Tongue (tissue), 2 donors: ENCODE results near the gene WDFY1. TPM values are rescaled to one million over a fixed set of nuclear protein-coding genes. Genes with fewer than 3 reads are reported as not detected.

Experiments used
- DNase-seq: peaks from one replicate; pipeline ENCODE4 v3.0.0-alpha.2; 2015
- total RNA-seq: library from RNA; depleted of rRNA; stranded (reverse); fragments of >200 nt; gene quantifications from one replicate; pipeline ENCODE4 v1.2.3, GENCODE V29; 2014

Gene WDFY1
- total RNA-seq, 1 donor from 2014 or later = 58.8 TPM

DNA sequence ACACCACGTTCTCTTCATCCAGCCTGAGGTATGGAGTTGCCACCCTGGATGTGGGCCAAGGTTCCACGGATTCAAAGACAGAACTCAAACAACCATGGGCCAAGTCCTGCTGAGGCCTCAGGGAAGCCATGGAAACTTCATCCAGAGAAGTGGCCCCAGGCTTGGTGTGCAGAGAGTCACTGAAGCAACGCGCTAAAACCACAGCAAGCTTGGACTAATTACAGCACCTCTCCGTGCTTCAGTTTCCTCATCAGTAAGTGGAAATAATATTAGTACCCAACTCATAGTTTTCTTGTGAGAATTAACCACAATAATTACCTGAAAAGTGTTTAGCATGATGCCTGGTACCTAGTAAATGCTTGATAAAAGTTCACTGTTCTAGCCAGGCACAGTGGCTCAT, 88.6 kb downstream of the WDFY1 start:
- no peak for DNase-seq

DNA sequence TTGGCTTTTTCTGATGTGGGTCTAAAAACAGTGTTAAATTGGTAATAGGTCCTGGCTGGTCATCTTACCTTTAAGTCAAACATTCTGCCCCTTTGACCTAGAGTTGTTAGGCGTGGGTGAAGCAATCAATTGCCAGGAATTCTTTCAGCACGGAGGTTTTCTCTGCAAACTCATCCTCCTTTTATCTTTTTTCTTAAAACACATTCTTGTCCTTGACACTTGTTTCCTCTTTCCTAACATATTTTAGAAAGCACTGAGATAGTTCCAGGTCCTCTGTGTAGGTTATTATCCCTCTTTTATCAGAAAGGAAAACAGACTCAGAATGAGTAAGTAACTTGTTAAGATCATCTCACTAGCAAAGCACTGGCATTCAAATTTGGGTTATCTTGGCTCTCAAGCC, 89.1 kb downstream of the WDFY1 start:
- DNase-seq = no peak

DNA sequence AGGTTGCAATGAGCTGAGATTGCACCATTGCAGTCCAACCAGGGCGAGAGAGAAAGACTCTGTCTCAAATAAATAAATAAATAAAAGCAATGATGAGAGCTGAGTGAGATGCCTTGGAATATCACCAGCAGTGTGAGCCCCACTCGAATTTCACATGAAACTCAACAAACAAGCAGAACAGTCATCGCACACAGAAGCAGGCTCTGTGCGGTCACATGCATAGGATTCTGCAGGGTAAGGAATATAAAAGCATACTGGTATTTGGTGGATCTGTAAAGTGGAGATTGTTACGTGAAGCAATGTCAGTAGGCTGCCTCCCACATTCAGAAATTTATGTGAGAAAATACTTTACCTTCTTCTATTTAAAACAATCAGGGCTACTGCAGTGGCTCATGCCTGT, 89.7 kb downstream of the WDFY1 start:
- no peak for DNase-seq

DNA sequence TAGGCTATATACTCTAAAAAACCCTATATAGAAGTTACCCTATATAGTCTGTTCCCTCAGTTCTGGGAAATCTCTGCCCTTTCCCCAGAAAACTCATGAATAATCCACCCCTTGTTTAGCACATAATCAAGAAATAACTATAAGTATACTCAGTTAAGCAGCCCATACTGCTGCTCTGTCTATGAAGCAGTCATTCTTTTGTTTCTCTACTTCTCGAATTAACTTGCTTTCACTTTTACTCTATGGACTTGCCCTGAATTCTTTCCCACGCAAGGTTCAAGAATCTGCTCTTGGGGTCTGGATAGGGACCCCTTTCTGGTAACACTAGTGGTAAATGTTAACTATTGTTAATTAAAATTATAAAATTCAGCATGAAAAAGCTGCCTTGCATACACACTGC, 90.4 kb downstream of the WDFY1 start:
- no peak for DNase-seq

DNA sequence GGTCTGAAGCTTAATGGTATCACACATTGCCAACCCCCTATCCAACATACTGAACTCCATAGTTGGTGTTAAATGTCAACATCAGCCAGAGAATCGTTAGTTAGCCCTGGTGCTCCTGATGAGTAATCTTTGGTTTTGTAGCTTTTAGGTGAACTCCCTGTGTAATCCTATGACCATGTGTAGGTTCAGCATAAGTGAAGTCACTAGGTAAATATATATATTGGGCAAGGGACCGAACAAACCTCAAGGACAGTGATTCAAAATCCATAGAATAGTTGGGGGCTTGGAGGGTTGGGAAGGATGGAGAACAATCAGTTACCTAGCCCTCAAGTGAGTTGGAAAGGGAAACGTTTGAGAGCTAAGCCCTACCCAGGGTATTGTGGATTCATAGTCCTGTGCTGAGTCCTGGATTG, 91.7 kb downstream of the WDFY1 start:
- DNase-seq = no peak

DNA sequence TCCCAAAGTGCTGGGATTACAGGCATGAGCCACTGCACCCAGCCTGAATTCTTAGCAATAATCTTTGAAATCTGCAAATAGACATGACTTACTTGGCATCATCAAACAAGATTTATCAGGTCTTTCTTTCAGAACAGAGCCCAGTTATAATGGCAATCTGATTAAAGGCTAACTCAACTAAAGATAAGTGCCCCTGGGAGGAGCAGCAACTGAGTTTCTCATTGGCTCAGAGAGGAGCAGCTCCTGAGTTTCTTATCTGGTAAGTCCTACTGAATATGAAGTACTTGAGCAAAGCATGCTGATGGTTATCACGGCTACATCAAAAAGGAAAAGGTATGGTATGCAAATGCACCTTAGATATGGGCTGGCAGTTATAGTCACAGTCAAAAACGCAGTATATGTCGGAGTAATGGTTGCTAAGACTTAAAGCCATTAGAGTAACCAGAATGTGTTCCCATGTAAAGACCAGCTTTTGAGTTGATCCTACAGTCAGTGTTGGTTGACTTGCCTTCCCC, 92.8 kb downstream of the WDFY1 start:
- no peak for DNase-seq

- DNase-seq = no peak
Observed at GRCh38 chr2:223847410-223847809, 97.7 kb downstream of the WDFY1 start.

DNA sequence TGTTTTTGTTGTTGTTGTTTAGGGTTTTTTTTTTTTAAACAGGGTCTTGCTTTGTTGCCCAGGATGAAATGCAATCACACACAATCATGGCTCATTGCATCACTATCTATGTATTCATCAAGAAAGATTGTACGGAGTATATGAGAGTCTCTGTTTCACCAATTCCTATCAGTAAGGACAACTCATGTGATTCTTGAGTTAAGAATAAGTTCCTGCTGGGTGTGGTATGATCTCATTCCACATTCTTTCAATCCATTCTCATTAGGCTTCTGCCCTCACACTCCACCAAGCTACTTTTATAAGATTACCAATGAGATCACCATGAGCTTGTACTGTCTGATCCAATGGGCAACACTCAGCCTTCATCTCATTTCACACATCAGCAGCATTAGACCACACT, 98.6 kb downstream of the WDFY1 start:
- no peak for DNase-seq

DNA sequence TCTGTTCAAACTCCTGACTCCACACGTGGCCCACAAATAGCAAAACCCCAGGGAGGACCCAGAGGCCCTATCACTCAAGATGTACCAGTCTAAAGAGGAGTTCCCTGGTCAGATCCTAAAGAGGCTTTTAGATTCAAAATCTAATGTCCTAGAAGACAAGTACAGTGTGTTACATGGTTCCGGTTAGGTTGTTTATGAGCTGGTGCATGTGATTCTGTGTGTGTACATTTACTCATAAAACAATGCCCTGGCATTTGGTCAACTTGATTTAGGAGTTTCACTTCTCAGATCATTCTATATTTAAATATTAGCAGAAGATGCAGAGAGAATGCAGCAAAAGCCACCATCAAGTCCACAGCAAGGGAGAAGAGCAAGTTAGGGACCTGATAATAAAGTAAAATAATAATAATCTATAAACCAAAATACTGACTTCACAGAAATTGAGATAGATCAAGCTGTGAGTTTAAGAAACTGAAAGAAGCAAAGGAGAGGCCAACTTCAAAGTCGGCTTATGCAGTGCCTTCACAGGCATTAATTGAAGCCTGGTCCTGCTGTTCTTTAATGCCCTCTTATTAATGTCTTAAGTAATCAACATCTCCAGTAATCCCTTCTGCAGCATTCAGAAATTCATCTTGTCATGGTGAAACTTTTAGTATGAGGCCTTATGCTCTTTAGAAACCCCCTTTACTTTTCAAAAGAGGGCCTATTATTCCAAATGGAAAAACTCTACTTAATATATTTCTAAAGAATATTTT, 103.5 kb downstream of the WDFY1 start:
- DNase-seq = no peak

DNA sequence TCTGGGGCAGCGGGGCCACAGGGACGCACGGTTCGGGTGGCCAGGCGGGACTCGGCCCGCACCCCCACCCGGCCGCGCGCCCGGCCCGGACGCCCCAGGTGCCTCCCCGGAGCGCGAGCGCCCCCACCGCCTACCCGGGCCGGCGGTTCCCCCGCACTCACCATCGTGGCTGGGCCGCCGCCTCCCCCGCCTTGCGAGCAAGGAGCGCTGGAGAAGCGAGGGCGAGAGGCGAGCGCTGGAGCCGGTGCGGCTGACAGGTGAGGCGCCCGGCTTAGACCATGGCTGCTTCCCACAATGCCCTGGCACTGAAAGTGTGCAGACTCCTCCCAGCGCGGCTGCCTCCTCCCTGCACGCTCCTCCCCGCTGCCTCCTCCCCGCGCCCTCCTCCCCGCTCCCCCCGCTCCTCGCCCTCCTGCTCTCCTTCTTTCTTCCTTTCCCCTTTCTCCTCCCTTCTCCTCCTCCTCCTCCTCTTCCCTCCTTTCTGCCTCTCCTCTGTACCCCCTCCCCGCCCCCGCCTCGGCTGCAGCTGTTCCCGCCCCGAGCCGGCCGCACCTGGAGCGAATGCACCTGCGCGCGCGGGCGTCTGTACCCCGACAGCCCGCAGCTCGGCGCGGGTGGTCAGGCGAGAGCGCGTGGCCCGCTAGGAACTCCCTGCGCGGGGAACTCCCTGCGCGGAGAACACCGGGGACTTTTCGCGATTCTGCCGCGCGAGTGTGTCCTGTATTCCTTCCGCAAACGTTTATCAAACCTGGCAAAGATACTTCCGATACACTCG, 107.7 kb downstream of the WDFY1 start, which contains the start of gene AP1S3:
AP1S3 (minus strand) TSS at position 296 of the 775 bp plus-strand sequence; CDS start at position 164, 132 bp downstream.
- DNase-seq = peak; percentile 73

DNA sequence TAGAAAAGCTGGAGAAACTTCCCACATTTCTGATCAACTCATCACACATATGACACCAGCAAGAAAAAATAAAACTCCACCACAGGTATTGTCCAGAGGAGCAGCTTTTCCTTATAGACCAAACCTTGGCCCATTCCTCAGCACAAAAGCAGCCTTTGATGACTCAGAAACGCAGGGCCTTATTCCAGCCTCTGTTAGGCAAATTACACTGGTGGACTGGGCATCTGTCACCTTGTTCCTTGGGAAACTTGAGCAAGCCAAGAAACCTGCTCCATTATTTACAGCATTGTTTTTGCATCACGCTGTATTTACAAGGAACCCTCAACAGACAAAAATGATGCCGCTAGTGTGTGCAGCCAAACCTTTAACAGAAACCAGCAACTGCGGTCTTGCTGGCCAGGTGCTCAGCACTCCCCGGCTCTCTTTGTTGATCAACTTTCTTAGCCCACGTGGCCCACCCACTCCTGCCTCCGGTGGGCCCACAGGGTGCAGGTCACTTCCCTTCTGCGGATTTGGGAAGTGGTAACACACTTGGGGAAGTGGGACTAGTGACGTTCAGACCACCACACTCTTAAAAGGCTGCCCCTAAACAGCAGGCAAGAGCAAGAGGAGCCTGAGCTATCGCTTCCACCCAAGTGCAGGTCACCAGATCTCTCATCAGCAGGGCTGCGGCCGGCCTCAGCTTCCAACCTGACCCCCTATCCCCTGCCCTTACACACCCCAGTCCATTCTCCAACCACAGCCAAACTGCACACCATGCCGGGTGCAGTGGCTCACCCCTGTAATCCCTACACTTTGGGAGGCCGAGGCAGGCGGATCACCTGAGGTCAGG, 109.2 kb downstream of the WDFY1 start:
- no peak for DNase-seq

- no peak for DNase-seq
Observed at GRCh38 chr2:223834431-223834830, 110.7 kb downstream of the WDFY1 start.

GRCh38 chr2:223832241-223832903, 112.8 kb downstream of the WDFY1 start:
- DNase-seq = no peak

GRCh38 chr2:223829128-223829527, 116.0 kb downstream of the WDFY1 start:
- DNase-seq = no peak

DNA sequence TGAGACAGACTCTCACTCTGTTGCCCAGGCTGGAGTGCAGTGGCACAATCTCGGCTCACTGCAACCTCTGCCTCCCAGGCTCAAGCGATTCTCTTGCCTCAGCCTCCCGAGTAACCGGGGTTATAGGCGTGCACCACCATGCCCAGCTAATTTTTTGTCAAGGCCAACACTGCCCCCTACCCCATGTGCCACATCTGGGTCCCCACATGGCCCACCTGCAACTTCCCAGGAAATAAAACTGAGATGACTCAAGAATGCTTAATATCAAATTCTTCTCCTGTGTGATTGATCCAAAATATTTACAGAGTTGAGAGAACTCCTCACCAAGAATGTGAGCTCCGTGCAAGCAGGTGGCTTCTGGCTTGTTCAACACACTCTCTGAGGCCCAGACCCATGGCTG, 116.8 kb downstream of the WDFY1 start:
- no peak for DNase-seq

DNA sequence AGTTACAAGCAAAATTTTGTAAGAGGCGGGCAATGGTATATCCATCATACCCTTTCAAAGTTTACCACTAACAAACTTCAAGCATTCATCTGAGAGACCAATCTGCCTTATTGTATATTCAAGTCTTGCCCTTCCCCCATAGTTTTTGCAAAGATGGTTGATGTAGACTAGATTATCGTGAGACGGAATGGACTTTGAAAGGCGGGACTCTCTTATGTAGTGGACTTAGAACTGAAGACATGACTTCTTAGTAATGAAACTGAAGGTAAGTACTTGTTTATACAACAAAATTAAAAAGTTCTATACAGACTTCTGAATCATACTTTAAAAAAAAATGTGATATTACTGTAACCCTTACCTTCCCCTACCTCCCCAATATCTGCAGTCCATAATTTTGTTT, 118.1 kb downstream of the WDFY1 start:
- no peak for DNase-seq

Other genes starting within 250 kb of the WDFY1 start
- gene AP1S3, start 107.8 kb downstream of the WDFY1 start, total RNA-seq = 3.0 TPM
- 49.3 TPM for gene MRPL44, start 12.1 kb upstream of the WDFY1 start, total RNA-seq
- gene SERPINE2, start 94.0 kb upstream of the WDFY1 start, total RNA-seq = 44.6 TPM